HG02763 (cell line): ENCODE results near the gene H2BW1.
A peak's percentile ranks its signal among the peaks of the same experiment; 100 is the strongest.
"Not testable (repeated sequence)": the region's sequence is repeated elsewhere in the genome, so short reads cannot be mapped to it uniquely, and the experiment has no call there.

Experiments
- ATAC-seq: cut with Tn5 transposase; IDR thresholded peaks from one replicate; pipeline ENCODE4 v1.9.1; 2021; ENCODE audit warnings: mild to moderate bottlenecking, moderate library complexity; ENCODE audit not compliant: unreplicated experiment

The H2BW1 gene

GRCh38 chrX:104013606-104014005 is at the start of gene H2BW1:
TSS of gene H2BW1 (minus strand) at chrX:104013708. CDS start at chrX:104013576, 132 bp downstream.
- ATAC-seq = no peak

GRCh38 chrX:104062636-104063035 is 49.1 kb upstream of the H2BW1 start:
- not testable (repeated sequence) for ATAC-seq

GRCh38 chrX:104054956-104055355 is 41.4 kb upstream of the H2BW1 start:
- ATAC-seq = not testable (repeated sequence)

GRCh38 chrX:104047171-104047570 is 33.7 kb upstream of the H2BW1 start:
- no peak for ATAC-seq

GRCh38 chrX:104045642-104046041 is 32.1 kb upstream of the H2BW1 start:
- ATAC-seq = no peak

- ATAC-seq = no peak
These were observed 27.5 kb upstream of the H2BW1 start for GRCh38 chrX:104041003-104041402.

GRCh38 chrX:104039689-104040505 is 26.4 kb upstream of the H2BW1 start, which contains the start of gene H2BW2:
TSS of gene H2BW2 (plus strand) at chrX:104039956. CDS start at chrX:104039995, 39 bp downstream.
- ATAC-seq = no peak

GRCh38 chrX:104018126-104018525 is 4.6 kb upstream of the H2BW1 start:
- ATAC-seq = no peak

GRCh38 chrX:104015576-104015975 is 2.1 kb upstream of the H2BW1 start:
- not testable (repeated sequence) for ATAC-seq

GRCh38 chrX:104013158-104013557 is 350 bp downstream of the H2BW1 start:
- ATAC-seq = no peak

GRCh38 chrX:104008831-104009230 is 4.7 kb downstream of the H2BW1 start:
- no peak for ATAC-seq

- peak; percentile 61 for ATAC-seq
These were observed 14.3 kb downstream of the H2BW1 start for GRCh38 chrX:103999234-103999633.

GRCh38 chrX:103983508-103983907 is 30.0 kb downstream of the H2BW1 start:
- not testable (repeated sequence) for ATAC-seq

GRCh38 chrX:103962411-103963278 is 50.9 kb downstream of the H2BW1 start, which contains the start of gene TMSB15B:
TSS of gene TMSB15B (plus strand) at chrX:103962627.
- peak; percentile 95 for ATAC-seq
